ENCODE data around the gene NBPF12. TPM values are rescaled to one million over a fixed set of nuclear protein-coding genes. Genes with fewer than 3 reads are reported as not detected.
"Not testable (repeated sequence)": the region's sequence is repeated elsewhere in the genome, so short reads cannot be mapped to it uniquely, and the experiment has no call there.

The NBPF12 gene
- total RNA-seq, 1 experiment from 2014 or later = 5.2 TPM

DNA sequence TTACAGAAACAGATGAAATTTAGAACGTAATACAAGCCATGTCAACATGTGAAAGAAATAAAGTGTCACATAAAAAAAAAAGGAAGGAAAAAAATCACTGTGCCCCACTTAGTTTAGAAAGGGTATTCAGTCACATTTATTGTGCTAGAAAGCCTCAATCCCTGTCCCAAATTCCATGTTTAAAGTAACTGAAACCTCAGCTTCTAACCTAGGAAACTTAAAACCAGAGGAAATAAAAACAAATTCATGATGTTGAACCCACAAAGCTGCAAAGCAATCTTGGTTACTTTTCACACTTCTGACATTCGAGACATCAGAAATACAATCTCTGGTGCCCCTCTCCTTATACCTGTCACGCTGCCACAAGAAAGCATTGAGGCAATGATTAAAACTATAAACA, 101.8 kb downstream of the NBPF12 start (continued):
- TF ChIP-seq, protein P1, sequence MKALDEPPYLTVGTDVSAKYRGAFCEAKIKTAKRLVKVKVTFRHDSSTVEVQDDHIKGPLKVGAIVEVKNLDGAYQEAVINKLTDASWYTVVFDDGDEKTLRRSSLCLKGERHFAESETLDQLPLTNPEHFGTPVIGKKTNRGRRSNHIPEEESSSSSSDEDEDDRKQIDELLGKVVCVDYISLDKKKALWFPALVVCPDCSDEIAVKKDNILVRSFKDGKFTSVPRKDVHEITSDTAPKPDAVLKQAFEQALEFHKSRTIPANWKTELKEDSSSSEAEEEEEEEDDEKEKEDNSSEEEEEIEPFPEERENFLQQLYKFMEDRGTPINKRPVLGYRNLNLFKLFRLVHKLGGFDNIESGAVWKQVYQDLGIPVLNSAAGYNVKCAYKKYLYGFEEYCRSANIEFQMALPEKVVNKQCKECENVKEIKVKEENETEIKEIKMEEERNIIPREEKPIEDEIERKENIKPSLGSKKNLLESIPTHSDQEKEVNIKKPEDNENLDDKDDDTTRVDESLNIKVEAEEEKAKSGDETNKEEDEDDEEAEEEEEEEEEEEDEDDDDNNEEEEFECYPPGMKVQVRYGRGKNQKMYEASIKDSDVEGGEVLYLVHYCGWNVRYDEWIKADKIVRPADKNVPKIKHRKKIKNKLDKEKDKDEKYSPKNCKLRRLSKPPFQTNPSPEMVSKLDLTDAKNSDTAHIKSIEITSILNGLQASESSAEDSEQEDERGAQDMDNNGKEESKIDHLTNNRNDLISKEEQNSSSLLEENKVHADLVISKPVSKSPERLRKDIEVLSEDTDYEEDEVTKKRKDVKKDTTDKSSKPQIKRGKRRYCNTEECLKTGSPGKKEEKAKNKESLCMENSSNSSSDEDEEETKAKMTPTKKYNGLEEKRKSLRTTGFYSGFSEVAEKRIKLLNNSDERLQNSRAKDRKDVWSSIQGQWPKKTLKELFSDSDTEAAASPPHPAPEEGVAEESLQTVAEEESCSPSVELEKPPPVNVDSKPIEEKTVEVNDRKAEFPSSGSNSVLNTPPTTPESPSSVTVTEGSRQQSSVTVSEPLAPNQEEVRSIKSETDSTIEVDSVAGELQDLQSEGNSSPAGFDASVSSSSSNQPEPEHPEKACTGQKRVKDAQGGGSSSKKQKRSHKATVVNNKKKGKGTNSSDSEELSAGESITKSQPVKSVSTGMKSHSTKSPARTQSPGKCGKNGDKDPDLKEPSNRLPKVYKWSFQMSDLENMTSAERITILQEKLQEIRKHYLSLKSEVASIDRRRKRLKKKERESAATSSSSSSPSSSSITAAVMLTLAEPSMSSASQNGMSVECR (CRISPR knock-in tag; IDR thresholded peaks at IDR 0.05; ENCODE audit: borderline replicate concordance) = no peak
- no peak for TF ChIP-seq CREB1 (CRISPR knock-in tag; IDR thresholded peaks at IDR 0.05)
- no peak for TF ChIP-seq PRRX2 (CRISPR knock-in tag; IDR thresholded peaks at IDR 0.05)
- TF ChIP-seq, protein P2, sequence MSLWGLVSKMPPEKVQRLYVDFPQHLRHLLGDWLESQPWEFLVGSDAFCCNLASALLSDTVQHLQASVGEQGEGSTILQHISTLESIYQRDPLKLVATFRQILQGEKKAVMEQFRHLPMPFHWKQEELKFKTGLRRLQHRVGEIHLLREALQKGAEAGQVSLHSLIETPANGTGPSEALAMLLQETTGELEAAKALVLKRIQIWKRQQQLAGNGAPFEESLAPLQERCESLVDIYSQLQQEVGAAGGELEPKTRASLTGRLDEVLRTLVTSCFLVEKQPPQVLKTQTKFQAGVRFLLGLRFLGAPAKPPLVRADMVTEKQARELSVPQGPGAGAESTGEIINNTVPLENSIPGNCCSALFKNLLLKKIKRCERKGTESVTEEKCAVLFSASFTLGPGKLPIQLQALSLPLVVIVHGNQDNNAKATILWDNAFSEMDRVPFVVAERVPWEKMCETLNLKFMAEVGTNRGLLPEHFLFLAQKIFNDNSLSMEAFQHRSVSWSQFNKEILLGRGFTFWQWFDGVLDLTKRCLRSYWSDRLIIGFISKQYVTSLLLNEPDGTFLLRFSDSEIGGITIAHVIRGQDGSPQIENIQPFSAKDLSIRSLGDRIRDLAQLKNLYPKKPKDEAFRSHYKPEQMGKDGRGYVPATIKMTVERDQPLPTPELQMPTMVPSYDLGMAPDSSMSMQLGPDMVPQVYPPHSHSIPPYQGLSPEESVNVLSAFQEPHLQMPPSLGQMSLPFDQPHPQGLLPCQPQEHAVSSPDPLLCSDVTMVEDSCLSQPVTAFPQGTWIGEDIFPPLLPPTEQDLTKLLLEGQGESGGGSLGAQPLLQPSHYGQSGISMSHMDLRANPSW (CRISPR knock-in tag; conservative IDR thresholded peaks at IDR 0.05; ENCODE audit: low read depth) = no peak
- TF ChIP-seq, protein P3, sequence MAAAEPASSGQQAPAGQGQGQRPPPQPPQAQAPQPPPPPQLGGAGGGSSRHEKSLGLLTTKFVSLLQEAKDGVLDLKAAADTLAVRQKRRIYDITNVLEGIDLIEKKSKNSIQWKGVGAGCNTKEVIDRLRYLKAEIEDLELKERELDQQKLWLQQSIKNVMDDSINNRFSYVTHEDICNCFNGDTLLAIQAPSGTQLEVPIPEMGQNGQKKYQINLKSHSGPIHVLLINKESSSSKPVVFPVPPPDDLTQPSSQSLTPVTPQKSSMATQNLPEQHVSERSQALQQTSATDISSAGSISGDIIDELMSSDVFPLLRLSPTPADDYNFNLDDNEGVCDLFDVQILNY (CRISPR knock-in tag; IDR thresholded peaks at IDR 0.05) = no peak
- TF ChIP-seq, protein P4, sequence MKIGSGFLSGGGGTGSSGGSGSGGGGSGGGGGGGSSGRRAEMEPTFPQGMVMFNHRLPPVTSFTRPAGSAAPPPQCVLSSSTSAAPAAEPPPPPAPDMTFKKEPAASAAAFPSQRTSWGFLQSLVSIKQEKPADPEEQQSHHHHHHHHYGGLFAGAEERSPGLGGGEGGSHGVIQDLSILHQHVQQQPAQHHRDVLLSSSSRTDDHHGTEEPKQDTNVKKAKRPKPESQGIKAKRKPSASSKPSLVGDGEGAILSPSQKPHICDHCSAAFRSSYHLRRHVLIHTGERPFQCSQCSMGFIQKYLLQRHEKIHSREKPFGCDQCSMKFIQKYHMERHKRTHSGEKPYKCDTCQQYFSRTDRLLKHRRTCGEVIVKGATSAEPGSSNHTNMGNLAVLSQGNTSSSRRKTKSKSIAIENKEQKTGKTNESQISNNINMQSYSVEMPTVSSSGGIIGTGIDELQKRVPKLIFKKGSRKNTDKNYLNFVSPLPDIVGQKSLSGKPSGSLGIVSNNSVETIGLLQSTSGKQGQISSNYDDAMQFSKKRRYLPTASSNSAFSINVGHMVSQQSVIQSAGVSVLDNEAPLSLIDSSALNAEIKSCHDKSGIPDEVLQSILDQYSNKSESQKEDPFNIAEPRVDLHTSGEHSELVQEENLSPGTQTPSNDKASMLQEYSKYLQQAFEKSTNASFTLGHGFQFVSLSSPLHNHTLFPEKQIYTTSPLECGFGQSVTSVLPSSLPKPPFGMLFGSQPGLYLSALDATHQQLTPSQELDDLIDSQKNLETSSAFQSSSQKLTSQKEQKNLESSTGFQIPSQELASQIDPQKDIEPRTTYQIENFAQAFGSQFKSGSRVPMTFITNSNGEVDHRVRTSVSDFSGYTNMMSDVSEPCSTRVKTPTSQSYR (CRISPR knock-in tag; IDR thresholded peaks at IDR 0.05) = no peak
- no peak for TF ChIP-seq SMAD3 (CRISPR knock-in tag; IDR thresholded peaks at IDR 0.05; ENCODE audit: borderline replicate concordance)
- no peak for TF ChIP-seq CBFB (CRISPR knock-in tag; IDR thresholded peaks at IDR 0.05; ENCODE audit: low read depth)
- TF ChIP-seq ZNF423 (CRISPR knock-in tag; IDR thresholded peaks at IDR 0.05) = no peak

DNA sequence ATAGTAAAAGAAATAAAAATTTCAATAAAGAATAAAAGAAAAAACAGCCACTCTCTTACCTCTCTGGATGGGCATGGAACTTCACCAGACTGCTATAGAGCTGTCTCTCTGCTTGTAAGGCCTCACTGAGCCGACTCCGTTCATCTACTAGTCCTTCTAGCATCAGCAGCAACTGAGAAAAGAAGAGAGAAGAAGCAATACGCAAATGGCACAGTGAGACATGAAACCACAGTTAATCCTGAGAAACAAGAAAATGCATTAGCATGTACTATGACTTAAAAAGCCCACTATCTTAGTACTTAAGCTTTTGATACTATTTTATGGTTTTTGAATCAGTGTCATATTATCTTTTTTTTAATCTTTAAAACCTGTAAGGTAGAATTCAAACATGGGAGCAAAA, 104.8 kb downstream of the NBPF12 start:
- H3K27ac Mint-ChIP-seq; DNase-seq (ENCODE audit: low spot score); H3K36me3 Mint-ChIP-seq; H3K4me1 Mint-ChIP-seq; H3K9me3 Mint-ChIP-seq; ATAC-seq; H3K4me3 Mint-ChIP-seq; H3K27me3 Mint-ChIP-seq (ENCODE audit: low read depth); CTCF ChIA-PET; POLR2A ChIA-PET: not testable (repeated sequence)

DNA sequence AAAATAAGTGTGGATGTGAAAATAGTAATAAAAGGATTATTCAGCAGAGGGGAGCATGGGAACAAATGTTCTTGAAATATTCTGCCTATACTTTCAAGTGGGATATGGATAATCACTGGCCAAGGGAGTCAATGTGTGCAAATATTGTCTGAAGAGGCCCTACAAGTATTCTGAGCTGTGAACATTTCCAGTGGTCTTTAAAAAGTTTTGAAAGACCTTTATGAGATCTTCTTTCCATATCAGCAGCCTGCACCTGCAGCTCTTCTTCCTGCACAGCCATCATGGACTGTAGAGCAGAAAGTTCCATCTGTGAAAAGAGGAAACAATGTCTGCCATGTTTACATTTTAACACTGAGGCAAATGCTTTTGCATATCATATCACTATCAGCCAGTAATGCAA, 106.4 kb downstream of the NBPF12 start:
- H3K4me3 Mint-ChIP-seq = not testable (repeated sequence)

More for the DNA sequence above, 106.4 kb downstream of the NBPF12 start:
- H3K27me3 Mint-ChIP-seq (ENCODE audit: low read depth); H3K9me3 Mint-ChIP-seq; H3K27ac Mint-ChIP-seq; CTCF ChIA-PET; H3K4me1 Mint-ChIP-seq; H3K36me3 Mint-ChIP-seq; DNase-seq (ENCODE audit: low spot score); ATAC-seq; POLR2A ChIA-PET: not testable (repeated sequence)

Other genes with a start within 250 kb of the NBPF12 start
- gene PRKAB2, start 234.1 kb downstream of the NBPF12 start, total RNA-seq (2021) = 22.6 to 28.3 TPM (median 27.8 TPM) in 3 replicates

Data from WTC11 (cell line).